ENCODE data around the gene RPL35.

RPL35 gene

DNA sequence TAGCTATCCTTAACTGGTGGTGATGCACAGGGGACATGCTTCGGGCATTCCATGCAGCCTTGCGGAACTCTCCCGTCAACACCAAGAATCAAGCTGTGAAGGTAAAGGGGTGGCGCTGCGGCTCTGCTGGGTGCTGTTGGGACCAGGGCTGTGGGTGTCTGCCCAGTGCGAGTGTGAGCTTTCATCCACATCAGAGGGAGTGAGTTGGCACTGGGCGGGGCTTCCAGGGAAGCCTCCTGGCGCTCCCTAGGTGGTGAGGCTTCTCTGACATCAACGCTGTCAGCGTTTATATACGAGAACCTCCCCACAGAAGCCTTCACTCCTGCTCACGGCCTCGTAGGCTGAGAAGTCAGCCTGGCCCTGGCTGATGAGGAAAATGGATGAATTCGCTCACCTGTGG, 11.9 kb upstream of the RPL35 start:
- DNase-seq: no peak

DNA sequence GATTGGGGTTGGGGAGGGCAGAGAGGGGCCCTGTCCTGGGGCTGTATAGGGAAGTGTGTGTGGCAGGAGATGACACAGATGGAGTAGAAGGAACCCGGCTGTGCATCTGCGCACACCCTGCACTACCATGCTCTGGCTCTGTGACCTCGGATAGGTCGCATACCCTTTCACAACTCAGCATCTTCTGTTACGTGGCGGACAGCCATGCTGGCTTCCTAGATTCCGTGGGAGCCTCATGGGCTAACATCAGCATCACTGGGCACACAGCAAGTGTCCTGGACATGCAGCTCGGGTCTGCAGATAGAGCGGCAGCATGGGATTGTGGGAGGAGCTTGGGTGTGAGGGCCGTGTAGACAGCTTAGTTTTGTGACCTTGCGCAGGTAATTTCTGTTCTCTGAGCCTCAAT, 9.4 kb upstream of the RPL35 start:
- DNase-seq: no peak

DNA sequence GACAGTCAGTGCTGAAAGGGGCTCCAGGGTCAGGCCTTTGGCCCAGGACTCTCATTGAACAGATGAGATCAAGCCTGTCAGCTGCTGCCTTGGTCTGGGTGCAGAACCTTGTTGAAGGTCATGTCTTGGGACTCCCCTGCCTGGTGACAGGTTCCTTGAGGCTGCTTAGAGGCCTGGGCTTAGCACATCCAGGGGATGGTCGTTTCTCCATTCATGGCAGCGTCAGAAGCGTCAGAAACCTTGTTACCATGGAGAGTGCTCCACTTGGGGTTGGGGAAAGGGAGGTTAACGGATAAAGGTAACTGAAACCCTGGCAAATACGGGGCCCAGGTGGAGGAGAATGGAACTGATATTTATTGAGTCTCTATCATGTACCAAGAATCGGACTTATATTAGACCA, 9.0 kb upstream of the RPL35 start:
- no peak for DNase-seq

DNA sequence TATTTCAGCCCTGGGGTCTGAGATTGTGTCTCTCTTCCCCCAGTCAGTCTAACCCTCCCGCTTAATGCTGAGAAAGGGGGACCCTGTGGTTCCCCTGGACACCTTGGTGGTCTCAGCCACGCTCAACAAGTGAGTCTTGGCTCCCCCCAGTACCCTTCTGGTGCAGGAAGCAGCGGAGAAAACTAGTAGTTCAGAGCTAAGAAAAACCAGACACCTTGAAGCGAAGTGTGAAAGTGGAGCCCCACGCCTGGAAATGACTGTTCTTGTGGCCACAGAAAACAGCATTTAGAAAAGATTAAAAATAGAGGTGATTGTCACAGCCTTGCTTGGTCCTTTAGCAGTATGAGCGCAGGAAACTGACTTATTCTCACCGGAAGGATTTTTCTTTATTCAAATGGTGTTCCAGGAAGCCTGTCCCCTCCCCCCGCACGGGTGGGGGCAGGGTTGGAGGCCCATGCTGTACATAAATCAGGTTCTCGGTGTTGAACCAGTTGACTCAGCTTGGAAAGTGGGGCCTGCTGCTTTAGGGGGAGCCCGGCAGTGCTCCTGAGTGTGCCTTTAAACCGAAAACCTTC, 8.3 kb upstream of the RPL35 start:
- no peak for DNase-seq

DNA sequence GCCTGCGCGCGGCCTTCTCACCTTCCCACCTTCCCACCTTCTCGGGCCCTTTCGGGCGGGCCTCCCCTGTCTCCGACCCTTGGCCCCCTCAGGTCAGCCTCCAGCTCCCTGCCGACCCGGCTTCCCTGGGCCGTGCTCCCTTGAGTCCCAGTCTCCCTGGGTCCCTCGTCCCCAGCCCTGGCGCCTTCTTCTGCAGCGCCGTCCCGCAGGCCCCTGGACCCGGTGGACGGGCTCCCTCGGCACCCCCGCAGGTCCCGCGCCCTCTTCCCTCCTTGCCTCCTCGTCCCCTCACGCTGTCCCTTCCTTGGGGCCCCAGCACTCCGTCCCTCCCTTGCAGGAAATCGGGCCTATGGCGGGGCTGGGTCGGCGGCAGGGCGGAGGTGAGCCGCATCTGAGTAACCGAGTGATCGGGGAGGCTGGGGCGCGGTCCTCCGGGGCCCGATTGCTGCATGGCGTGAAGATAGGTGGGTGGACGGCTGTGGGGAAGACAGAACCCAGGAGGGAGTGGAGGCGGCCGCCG, 7.8 kb upstream of the RPL35 start:
- no peak for DNase-seq

DNA sequence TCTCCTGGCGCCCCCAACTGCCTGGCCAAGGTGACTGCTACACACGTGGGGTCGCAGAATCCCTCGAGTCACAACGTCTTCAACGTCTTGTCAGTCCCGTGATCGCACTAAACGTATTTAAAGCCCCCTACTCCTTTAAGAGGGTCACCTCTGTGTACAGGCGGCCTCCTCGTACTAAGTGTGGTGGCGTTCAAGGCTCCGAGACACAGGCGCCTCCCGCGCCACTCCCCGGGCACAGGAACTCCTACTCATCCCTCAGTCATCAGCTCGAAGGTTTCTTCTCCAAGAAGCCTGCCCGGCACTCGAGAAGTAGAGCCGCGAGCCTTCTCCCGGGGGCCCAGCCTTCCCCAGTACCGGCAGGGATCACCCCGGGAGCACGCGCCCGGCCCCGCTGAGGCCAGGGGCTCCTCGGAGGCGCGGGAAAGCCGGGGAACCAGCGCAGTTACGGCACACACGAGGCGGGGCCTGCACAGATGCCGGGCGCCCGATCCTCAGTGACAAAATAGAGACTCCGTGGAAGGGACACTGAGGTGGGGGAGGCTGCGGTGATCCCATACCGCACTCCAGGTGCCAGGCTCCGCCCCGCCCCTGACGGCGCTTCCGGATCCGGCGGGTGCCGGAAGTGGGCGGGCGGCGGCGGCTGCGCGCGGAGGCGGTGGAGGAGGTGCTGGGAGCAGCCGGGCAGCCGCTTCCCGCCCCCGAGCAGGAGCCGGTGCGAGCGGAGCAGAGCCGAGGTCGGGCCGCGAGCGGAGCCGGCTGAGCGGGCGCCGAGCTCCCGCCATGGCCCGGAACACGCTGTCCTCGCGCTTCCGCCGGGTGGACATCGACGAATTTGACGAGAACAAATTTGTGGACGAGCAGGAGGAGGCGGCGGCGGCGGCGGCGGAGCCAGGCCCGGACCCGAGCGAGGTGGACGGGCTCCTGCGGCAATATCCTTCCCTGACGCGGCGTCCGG, 7.0 kb upstream of the RPL35 start:
- DNase-seq: peak; percentile 73

DNA sequence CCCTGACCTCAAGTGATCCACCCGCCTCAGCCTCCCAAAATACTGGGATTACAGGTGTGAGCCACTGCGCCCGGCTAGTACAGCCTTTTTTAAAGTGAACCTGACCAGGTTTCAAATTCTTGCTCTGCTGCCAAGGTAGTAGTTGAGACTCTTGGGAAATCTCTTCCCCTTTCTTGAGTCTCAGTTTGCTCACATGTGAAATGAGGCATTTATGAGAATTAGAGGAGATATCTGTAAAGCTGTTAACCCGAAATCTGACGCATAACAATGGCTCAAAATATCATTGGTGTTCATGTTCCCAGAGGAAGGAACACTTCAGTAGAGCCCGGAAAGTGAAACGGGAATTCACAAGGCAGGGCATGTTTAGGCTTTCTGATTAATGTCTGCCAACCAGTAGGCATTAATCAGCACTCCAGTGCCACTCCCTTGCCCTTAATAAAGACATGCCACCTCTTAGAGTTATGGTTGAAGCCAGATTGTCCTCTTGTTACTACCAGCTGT, 1.7 kb upstream of the RPL35 start:
- DNase-seq: no peak

DNA sequence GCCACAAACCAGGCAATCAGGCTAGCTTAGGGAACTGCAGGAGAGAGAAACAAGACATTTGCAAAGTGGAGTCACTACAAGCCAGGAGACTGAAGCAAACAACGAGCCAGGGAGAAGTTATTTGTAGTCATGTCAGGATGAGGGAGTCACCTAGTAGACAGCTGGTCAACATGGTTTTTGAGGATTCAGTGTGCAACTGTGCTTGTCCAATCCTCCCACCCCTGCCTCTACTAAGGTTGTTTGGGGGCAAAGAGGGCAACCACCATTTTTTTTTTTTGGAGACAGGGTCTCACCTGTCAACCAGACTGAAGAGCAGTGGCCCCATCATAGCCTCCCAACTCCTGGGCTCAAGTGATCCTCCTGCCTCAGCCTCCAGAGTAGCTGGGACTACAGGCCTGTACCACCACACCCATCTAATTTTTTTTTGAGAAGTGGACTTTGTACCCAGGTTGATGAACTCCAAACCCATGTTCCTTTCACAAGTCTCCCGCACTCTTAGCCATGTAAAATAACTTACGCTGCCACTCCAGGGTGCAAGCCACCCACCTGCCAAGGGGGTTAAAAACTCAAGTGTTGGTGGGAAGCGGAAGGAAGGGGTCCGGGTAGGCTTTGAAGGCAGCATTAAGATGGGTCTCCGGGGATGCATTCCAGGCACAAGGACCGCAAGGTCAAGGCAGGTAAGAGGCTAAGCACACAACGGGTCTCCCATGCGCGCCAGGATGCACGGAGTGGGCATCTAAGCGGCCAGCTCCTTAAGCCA, 995 bp downstream of the RPL35 start:
- DNase-seq: no peak

DNA sequence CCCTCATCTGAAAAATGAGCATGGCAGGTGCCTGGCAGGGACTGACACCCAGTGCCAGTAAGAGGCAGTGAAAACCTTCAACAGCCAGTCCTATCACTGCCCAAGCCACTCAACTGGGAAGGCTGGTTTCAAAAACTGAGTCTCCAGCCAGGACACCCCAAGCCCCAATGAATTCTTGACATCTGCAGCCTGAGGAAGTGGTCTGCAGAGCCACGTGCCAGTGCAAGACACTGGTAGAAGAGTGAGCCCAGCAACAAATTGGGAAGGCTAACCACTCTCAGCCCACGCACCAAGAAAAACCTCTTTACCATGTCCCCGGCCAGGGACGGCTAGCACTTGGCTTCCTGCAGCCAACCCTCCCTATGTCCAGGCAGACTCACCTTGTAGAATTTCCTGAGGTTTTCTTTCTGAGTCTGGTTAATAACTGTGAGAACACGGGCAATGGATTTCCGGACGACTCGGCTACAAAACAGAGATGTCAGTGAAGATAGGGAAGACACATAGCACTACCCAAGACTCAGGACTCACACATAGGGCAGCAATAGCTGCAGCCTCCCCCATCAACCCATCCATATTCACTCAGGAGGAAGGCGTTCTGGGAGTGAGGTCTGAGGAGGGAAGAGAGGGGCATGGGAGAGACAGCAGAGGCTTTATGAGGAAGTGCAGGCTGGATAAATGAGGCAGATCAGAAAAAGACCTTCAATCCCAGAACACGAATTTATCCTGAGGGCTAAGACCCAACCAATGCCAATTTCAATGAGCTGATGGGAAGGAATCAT, 1.8 kb downstream of the RPL35 start:
- no peak for DNase-seq

DNA sequence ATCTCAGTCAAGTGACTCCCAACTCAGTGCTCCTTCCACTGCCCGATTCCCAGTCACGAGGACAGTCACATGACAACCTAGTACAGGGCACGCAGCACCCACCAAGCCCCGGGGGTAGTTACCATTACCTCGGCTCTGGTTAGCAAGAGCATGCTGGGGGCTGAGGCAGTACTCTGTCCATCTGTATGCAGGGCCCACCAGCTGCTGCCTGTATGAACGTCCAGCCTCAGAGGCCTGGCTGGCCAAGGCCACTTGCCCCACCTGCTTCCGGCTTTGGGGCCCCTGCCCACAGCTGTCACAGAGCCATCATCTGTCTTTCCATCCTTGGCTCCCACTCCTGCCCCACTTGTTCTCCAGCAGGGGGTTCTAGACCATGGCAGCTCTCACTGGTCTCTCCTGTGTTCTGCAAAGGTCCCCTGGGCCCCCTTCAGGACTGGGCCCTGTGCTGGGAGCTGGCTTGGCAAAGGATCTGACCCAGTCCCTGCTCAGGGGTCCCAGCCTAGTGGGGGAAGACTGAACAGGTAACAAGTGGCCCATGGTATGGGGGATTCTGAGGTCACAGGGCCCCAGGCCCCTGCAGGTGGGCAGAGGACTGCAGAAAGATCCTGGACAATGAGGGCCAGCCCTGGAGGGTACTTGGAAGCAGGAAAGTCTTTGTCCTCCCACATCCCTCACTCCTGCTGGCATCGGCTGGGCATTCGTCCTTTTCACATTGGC, 3.3 kb downstream of the RPL35 start:
- no peak for DNase-seq

DNA sequence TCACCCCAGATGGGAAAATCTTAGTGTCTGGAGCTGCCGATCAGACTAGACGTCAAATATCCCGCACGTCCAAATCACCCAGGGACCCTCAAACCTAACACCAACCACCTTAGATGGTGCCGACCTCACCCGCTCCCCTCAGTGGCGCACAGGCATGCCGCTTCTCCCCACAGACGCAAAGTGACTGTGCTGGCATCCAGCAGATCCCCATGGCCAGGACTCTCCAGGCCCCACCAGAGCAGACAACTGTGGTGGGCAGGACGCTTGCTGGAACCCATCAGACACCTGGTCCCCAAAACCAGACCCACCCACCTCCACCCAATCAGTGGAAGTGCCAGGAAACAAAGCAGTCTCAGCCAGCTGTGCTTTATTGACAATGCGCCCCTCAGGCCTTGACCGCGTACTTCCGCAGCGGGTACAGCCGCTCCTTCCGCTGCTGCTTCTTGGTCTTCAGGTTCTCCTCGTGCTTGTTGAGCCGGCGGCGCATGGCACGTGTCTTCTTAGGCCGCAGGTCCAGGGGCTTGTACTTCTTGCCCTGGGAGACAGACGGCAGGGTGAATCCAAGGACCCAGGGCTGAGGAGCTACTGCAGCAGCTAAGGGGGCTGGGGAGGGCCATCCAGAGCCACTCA, 4.1 kb downstream of the RPL35 start:
- no peak for DNase-seq

DNA sequence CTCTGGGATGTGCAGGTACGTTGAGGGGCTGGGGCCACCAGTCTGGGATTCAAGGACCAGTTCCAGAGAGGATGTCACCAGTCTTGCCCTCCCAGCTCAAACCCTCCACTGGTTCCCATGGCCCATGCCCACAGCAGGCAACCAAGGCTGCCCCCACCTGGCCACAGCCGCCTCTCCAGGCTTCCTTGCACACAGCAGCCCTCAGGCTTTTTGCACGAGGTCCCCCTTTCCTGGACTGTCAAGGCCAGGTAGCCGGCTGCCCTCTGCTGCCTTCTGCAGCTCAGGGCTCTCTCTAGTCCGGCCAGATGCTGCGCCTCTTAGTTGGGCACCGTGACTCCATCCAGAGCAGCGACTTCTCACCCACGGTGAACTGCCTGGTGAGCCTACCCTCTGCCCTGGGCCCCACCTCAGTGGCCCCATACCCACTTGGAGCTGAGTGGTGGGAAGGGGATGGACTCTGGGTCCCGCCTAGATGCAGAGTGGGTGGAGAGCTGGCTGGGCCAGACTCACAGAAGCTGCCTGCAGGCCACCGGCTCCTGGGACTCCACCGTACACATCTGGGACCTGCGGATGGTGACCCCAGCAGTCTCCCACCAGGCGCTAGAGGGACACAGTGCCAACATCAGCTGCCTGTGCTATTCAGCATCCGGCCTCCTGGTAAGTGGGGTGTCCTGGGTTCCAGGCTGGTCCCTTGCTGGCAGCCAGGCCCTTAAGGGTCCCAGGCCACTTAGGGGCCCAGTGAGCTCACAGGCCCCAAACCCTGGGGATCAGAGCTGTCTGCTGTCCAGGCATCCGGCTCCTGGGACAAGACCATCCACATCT, 5.6 kb downstream of the RPL35 start:
- DNase-seq: no peak

DNA sequence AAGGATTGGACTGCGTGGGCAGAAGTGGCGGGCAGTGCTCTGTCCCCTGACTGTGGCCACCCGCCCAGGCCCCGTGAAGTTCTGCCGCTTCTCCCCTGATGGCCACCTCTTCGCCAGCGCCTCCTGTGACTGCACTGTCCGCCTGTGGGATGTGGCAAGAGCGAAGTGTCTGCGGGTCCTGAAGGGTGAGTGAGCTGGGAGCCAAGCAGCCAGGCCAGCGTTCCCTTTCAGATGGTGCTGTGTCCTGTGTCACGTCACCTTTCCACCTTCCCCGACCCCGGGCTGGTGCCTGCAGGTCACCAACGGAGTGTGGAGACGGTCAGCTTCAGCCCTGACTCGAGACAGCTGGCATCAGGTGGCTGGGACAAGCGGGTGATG, 6.2 kb downstream of the RPL35 start:
- DNase-seq: no peak

DNA sequence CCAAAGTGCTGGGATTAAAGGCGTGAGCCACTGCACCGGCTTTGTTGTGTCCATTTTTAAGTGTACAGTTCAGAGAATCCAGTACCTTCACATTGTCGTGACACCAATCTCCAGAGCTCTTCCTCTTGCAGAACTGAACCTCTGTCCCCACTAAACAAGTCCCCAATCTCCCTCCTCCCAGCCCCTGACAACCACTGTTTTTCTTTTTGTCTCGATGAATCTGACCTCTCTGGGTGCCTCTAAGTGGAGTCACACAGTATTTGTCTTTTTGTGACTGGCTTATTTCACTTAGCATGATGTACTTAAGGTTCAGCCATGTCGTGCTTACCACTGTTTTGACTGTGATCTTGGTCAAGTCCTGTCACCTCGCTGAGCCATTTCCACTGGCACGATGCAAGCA, 6.9 kb downstream of the RPL35 start:
- no peak for DNase-seq

DNA sequence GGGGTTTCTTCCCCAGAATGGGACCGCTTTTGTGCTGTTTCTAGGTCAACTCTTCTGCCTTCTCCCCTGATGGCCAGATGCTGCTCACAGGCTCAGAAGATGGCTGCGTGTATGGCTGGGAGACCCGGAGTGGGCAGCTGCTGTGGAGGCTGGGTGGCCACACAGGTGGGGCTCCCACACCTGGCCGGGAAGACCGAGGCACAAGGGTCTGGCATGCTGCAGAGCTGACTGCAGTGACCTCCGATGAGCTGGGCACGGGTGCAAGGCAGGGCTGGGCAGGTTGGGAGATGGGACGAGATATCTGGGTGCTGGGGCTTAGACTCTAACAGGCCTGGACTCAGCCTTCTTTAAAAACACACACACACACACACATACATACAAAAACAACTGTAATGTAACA, 7.6 kb downstream of the RPL35 start:
- DNase-seq: no peak

DNA sequence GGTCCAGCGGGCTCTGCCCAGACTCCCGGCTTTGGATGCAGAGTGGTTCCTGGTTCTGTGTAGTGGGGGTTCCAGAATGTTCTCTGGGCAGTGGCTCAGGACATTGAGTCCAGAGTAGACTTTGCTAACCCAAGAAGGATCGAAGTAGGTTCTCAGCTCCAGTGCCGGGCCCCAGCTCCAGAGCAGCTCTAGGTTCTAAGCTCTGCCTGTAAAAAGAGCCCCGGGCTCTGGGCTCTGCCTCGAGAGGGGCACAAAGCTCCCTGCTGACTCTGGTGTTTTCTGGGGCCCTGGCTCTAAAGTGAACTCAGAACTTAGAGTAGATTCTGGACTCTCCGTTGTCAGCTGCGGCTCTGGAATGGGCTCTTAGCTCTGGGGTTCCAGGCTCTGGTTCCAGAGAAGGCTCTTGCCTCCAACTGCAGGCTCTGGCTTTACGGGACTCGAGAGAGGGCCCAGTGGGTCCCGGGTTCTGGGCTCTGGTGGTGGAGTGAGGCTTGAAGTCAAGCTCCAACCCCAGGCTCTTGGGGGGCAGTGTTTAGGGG, 8.1 kb downstream of the RPL35 start:
- DNase-seq: no peak

DNA sequence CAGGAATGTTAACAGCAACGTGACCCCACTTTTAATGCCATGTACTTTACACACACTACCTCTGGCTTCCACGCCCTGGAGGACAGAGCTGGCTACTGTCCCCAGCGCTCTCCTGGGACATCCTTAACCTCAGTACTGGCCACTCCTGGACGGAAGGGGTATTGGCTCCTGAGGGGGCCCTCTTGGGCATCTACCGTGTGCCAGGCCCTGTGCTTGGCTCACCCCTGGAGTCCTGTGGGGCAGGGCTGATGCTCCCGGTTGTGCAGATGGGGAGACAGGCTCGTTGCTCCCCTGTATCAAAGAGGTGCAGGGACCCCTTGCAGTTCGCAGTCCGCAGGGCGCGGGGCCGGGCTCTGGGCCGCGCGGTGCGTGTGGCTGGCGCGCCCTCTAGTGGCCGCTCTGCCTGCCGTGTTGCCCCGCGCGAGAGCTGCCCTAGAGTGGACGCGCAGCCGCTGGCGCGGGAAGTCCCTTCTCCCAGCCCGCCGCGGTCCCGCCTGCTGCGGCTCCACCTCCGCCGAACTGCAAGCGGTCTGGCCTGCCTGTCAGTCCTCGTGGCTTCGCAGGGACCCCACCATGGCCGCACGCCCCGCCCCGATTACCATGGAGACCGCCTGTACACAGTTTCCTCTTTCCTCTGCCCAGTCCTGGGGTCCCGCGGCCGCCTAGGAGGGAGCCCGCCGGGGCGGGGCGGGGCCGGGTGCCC, 8.8 kb downstream of the RPL35 start, which contains the start of gene WDR38:
Gene WDR38, plus strand, starts transcription at position 632 of the 703 bp plus-strand sequence. CDS start 72 bp downstream, outside the sequence.
- peak; percentile 31 for DNase-seq

DNA sequence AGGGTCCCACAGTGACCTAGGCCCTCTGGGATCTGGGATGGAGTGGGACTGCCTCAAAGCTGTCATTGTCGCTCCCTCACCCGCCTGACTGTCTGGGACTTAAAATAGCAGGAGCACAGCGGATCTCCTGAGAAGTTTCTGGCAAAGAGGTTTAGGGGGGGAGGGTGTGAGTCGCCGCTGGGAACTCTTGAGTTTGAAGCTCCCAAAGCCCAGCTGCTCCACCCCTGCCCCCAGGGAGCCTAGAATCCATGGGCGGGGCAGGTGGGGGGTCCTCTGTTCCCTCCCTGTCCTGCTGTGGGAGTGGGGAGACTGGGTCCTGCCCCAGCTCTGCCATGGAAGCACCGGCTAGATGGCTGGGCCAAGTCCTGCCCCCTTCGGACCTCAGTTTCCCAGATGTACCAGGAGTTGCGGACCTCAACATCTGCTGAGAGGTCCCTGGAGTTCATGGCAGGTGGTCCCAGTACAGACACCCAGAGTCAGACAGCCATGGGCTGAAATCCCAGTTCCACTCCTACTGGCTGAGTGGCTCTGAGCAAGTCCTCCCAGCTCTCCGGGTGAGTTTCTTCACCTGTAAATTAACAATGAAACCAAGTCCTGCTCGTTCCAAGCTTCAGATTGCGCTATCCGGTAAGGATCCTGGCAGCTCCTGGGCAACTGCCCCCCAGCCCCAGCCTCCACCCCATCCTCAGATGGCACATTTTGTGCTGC, 9.5 kb downstream of the RPL35 start:
- DNase-seq: no peak

DNA sequence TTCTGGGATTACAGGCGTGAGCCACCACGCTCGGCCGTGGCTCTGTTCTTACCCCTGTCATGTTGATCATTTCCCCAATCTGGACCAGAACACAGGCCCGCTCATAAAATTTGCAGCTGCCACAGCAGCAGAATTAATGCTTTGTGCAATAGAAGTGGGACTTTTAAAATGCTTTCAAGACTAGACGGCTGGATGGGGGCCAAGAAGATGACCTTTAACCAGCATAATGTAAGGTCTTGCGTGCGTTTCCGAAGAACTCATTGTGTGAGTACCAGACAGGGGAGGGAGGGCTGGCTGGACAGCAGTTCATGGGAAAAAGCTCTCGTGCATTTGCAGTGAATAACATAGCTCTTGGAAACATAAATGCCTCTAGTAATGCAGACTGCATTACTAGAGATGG, 12.0 kb downstream of the RPL35 start:
- DNase-seq: peak; percentile 26

Measured in NCI-H2227 treated with DMSO at 0.1 percent for 48 hours (cell line).